SH-SY5Y (cell line): ENCODE data around the gene PLSCR4.

ENCODE experiments used
- GATA2 ChIP-seq: IDR thresholded peaks from 2 replicates; pipeline ENCODE4 v1.6.1; 2011; ENCODE audit warnings: mild to moderate bottlenecking, low read depth, low read length
- GATA3 ChIP-seq: IDR thresholded peaks from 2 replicates; pipeline ENCODE4 v1.6.1; 2011; ENCODE audit warnings: low read depth, mild to moderate bottlenecking, low read length, moderate library complexity

GRCh38 chr3:146156666-146157314, 94.1 kb downstream of the PLSCR4 start:
- TF ChIP-seq GATA2 (no peak), GATA3 (no peak)
